Endothelial cell of umbilical vein (primary cell): ENCODE results near the gene ZNF423. TPM values are rescaled to one million over a fixed set of nuclear protein-coding genes. Genes with fewer than 3 reads are reported as not detected.
A peak's percentile ranks its signal among the peaks of the same experiment; 100 is the strongest.

Experiments
- BruUV-seq: library from RNA; stranded (reverse); fragments of 400-500 nt; replicated peaks from 2 replicates; lab custom pipeline; 2021; lab: Mats Ljungman, UMichigan
- CTCF ChIA-PET: fragments of 300-600, 350-600 bp; sonication (Branson Sonifier 250); formaldehyde crosslinking; loops from one replicate; lab custom pipeline; 2021; ENCODE audit warnings: antibody characterized with exemption, inconsistent platforms; lab: Charles Lee
- POLR2A ChIA-PET: fragments of 300-600, 350-600 bp; sonication (Branson Sonifier 250); formaldehyde crosslinking; loops from one replicate; lab custom pipeline; 2021; ENCODE audit warnings: antibody characterized with exemption, inconsistent platforms; lab: Charles Lee
- DNase-seq: peaks from one replicate; pipeline ENCODE4 v3.0.0-alpha.2; 2011; ENCODE audit warnings: low read depth, low spot score
- FAIRE-seq: peaks from 2 replicates; lab custom pipeline; 2011; peaks lifted over from hg19 to GRCh38; lab: Jason Lieb, UNC
- H2AFZ ChIP-seq: 2 replicates; pipeline ENCODE4 v1.6.0; 2012; ENCODE audit warnings: low read depth, low read length, control low read depth, inconsistent platforms
- H3K27ac ChIP-seq: 2 replicates; pipeline ENCODE4 v1.5.1; 2011; ENCODE audit warnings: low read depth, mild to moderate bottlenecking, control low read depth, low read length, moderate library complexity; ENCODE audit not compliant: insufficient read depth
- H3K27me3 ChIP-seq, 2 experiments: 2 replicates each; pipeline versions ENCODE4 v1.6.0 to v1.6.1; 2011; ENCODE audit warnings: low read length in 2 of 2, mixed read lengths in 1 of 2; ENCODE audit not compliant: control insufficient read depth in 2 of 2, insufficient read depth in 2 of 2
- H3K36me3 ChIP-seq, 2 experiments: 2 replicates in 1 of 2; 3 replicates in 1 of 2; pipeline ENCODE4 v1.5.1; 2011; ENCODE audit warnings: low read length in 2 of 2, mild to moderate bottlenecking in 1 of 2, moderate library complexity in 1 of 2; ENCODE audit not compliant: control insufficient read depth in 2 of 2, insufficient read depth in 2 of 2; ENCODE audit errors: extremely low read depth in 1 of 2
- H3K4me1 ChIP-seq: 3 replicates; pipeline ENCODE4 v1.5.1; 2011; ENCODE audit warnings: mild to moderate bottlenecking, low read length; ENCODE audit not compliant: control insufficient read depth, insufficient read depth; ENCODE audit errors: extremely low read depth
- H3K4me2 ChIP-seq: 2 replicates; pipeline ENCODE4 v1.6.1; 2011; ENCODE audit warnings: low read length, control low read depth, mixed read lengths; ENCODE audit not compliant: insufficient read depth
- H3K4me3 ChIP-seq, 3 experiments: fragments of 200-600 bp in 1 of 3; sonication (generic), shearing (Covaris generic) in 1 of 3; replicated peaks in 1 of 3; 2 replicates each; pipeline ENCODE4 v1.5.1; 2011 to 2016; ENCODE audit warnings: control low read depth in 3 of 3, low read length in 3 of 3, mild to moderate bottlenecking in 2 of 3, inconsistent platforms in 1 of 3, low read depth in 1 of 3, moderate library complexity in 1 of 3; ENCODE audit not compliant: insufficient read depth in 1 of 3
- H3K79me2 ChIP-seq: 2 replicates; pipeline ENCODE4 v1.6.0; 2012; ENCODE audit warnings: low read length, inconsistent platforms; ENCODE audit not compliant: control insufficient read depth, insufficient read depth
- H3K9ac ChIP-seq: replicated peaks from 2 replicates; pipeline ENCODE3; 2011; ENCODE audit warnings: low read length, control low read depth; ENCODE audit not compliant: insufficient read depth; ENCODE audit errors: extremely low read depth
- H3K9me1 ChIP-seq: replicated peaks from 3 replicates; pipeline ENCODE4 v1.6.0; 2011; ENCODE audit warnings: mild to moderate bottlenecking, low read length; ENCODE audit not compliant: control insufficient read depth, insufficient read depth; ENCODE audit errors: extremely low read depth
- H3K9me3 ChIP-seq: replicated peaks from 2 replicates; pipeline ENCODE4 v1.5.1; 2012; ENCODE audit warnings: low read length, inconsistent platforms; ENCODE audit not compliant: control insufficient read depth, insufficient read depth
- H4K20me1 ChIP-seq: replicated peaks from 2 replicates; pipeline ENCODE3; 2011; ENCODE audit warnings: mild to moderate bottlenecking, low read length; ENCODE audit not compliant: control insufficient read depth, insufficient read depth; ENCODE audit errors: extremely low read depth
- EZH2 ChIP-seq: IDR thresholded peaks from 2 replicates; pipeline ENCODE4 v1.6.1; 2012; ENCODE audit warnings: borderline replicate concordance, low read depth, mild to moderate bottlenecking, moderate library complexity, low read length, inconsistent platforms; ENCODE audit not compliant: severe bottlenecking
- POLR2A ChIP-seq: IDR thresholded peaks from 2 replicates; pipeline ENCODE4 v1.6.1; 2012; ENCODE audit warnings: low read depth, mild to moderate bottlenecking, control low read depth, low read length
- dilution Hi-C: fragments of 300-500 bp; cut with MboI; formaldehyde crosslinking; loops from one replicate; pipeline ENCODE4 v1.15.0; 2019; ENCODE audit warnings: low sequenced_read_pairs; ENCODE audit not compliant: extremely low pct_ligation_motif_present
- intact Hi-C: fragments of 100-400 bp; cut with micrococcal nuclease; formaldehyde crosslinking; loops from one replicate; pipeline ENCODE4 v1.10.0; 2022
- polyA plus RNA-seq, 4 experiments: library from polyadenylated mRNA; depleted of rRNA in 3 of 4; stranded (reverse) in 3 of 4; unstranded in 1 of 4; fragments of >200 nt; gene quantifications; 2 replicates each; pipeline versions ENCODE4 v1.2.1 to v1.2.3, GENCODE V29; 2011 to 2012; ENCODE audit warnings: missing spikeins in 1 of 4
- total RNA-seq: library from RNA; stranded (reverse); gene quantifications from 2 replicates; pipeline ENCODE4 v1.2.3, GENCODE V29; 2021
- TF ChIP-seq, protein P1 (sequence below): IDR thresholded peaks from 2 replicates; pipeline ENCODE4 v1.6.1; 2011; ENCODE audit not compliant: insufficient read depth, insufficient read length

Gene ZNF423
- total and polyA plus RNA-seq, 2 donors (not counting 3 experiments of a cell fraction or from before 2014, with no cell fraction given), result 2.2 to 8.1 TPM

GRCh38 chr16:49859125-49859811 is 3.4 kb upstream of the ZNF423 start:
- peak; percentile 15 for TF ChIP-seq EZH2
- TF ChIP-seq, protein P1, sequence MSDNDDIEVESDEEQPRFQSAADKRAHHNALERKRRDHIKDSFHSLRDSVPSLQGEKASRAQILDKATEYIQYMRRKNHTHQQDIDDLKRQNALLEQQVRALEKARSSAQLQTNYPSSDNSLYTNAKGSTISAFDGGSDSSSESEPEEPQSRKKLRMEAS, result no peak
- peak overlapping the region; percentile 72 for H2AFZ ChIP-seq

GRCh38 chr16:49858200-49859124 is 2.5 kb upstream of the ZNF423 start:
- intact Hi-C loops, result loop anchor here (5.0 kb wide), 3 partner anchors 64 to 416 kb away; no protein-coding TSS in a partner anchor
- H3K27ac ChIP-seq, result no peak overlapping the region
- peak overlapping the region; percentile 23 to 37 (median 32) for H3K4me3 ChIP-seq
- no TSS peak for BruUV-seq
- peak overlapping the region; percentile 9 for H3K9ac ChIP-seq
- H4K20me1 ChIP-seq, result no peaks in the 10 kb centered on the region
- dilution Hi-C loops, result no loop called here
- DNase-seq, result peak; percentile 22
- CTCF ChIA-PET, result interaction anchor here (0.8 to 4.4 kb wide), 34 partner anchors 9 to 807 kb away, joined by 3 to 44 read pairs (median 5); partner anchors contain the start of gene HEATR3
- POLR2A ChIA-PET, result no interaction called here
- no peaks in the 10 kb centered on the region for H3K79me2 ChIP-seq
- no peaks in the 10 kb centered on the region for H3K9me1 ChIP-seq
- no peaks in the 10 kb centered on the region for H3K9me3 ChIP-seq
- no peaks in the 10 kb centered on the region for H3K36me3 ChIP-seq
- FAIRE-seq, result no peak
- TF ChIP-seq POLR2A, result no peak
- TF ChIP-seq EZH2, result peak; percentile 96
- H3K4me1 ChIP-seq, result peaks cover 16% of the 10 kb centered on the region
- H3K27me3 ChIP-seq, result peaks cover 24 to 49% of the 10 kb centered on the region in 2 experiments
- H2AFZ ChIP-seq, result peak overlapping the region; percentile 72
- H3K4me2 ChIP-seq, result peak overlapping the region; percentile 47

More at GRCh38 chr16:49859125-49859811, 3.4 kb upstream of the ZNF423 start:
- peak; percentile 34 for DNase-seq
- Histone ChIP-seq H3K36me3 (no peaks in the 10 kb centered on the region), H3K9ac (peak overlapping the region; percentile 9), H4K20me1 (no peaks in the 10 kb centered on the region), H3K9me3 (no peaks in the 10 kb centered on the region), H3K27ac (no peak overlapping the region), H3K4me3 (peak overlapping the region; percentile 23 to 37 (median 32)), H3K9me1 (no peaks in the 10 kb centered on the region), H3K4me1 (peaks cover 9% of the 10 kb centered on the region), H3K27me3 (peaks cover 22 to 50% of the 10 kb centered on the region in 2 experiments), H3K79me2 (no peaks in the 10 kb centered on the region), H3K4me2 (peak overlapping the region; percentile 47)
- intact Hi-C loops, result loop anchor here (5.0 kb wide), 3 partner anchors 63 to 417 kb away; no protein-coding TSS in a partner anchor
- FAIRE-seq, result peak; percentile 47
- ChIA-PET CTCF (interaction anchor here (0.9 to 4.4 kb wide), 7 partner anchors 18 to 303 kb away, joined by 3 to 44 read pairs (median 12); no protein-coding TSS in a partner anchor), POLR2A (interaction anchor here (0.5 kb wide), 1 partner anchor 171 kb away, joined by 7 read pairs; no protein-coding TSS in a partner anchor)
- dilution Hi-C loops, result no loop called here
- no TSS peak for BruUV-seq
